ENCODE results near the gene GALNT17.

The GALNT17 gene

GRCh38 chr7:71402684-71403083 is 270.7 kb downstream of the GALNT17 start:
- no peak for DNase-seq (ENCODE audit: low read depth)

- no peak for DNase-seq (ENCODE audit: low read depth)
Observed at GRCh38 chr7:71403202-71403946, 271.4 kb downstream of the GALNT17 start.

GRCh38 chr7:71404726-71405345 is 272.9 kb downstream of the GALNT17 start:
- no peak for DNase-seq (ENCODE audit: low read depth)

- no peak for DNase-seq (ENCODE audit: low read depth)
Observed at GRCh38 chr7:71408271-71408670, 276.3 kb downstream of the GALNT17 start.

GRCh38 chr7:71409550-71410157 is 277.7 kb downstream of the GALNT17 start:
- DNase-seq (ENCODE audit: low read depth), result no peak

- no peak for DNase-seq (ENCODE audit: low read depth)
Observed at GRCh38 chr7:71411475-71411874, 279.5 kb downstream of the GALNT17 start.

- DNase-seq (ENCODE audit: low read depth), result no peak
Observed at GRCh38 chr7:71414490-71414889, 282.5 kb downstream of the GALNT17 start.

GRCh38 chr7:71419546-71420337 is 287.8 kb downstream of the GALNT17 start:
- DNase-seq (ENCODE audit: low read depth), result no peak

GRCh38 chr7:71422104-71422503 is 290.2 kb downstream of the GALNT17 start:
- no peak for DNase-seq (ENCODE audit: low read depth)

GRCh38 chr7:71424166-71425035 is 292.5 kb downstream of the GALNT17 start:
- DNase-seq (ENCODE audit: low read depth), result no peak

- DNase-seq (ENCODE audit: low read depth), result no peak
Observed at GRCh38 chr7:71429083-71429482, 297.1 kb downstream of the GALNT17 start.

- DNase-seq (ENCODE audit: low read depth), result no peak
Observed at GRCh38 chr7:71430246-71430645, 298.3 kb downstream of the GALNT17 start.

- no peak for DNase-seq (ENCODE audit: low read depth)
Observed at GRCh38 chr7:71439321-71439720, 307.4 kb downstream of the GALNT17 start.

GRCh38 chr7:71442492-71443190 is 310.7 kb downstream of the GALNT17 start:
- no peak for DNase-seq (ENCODE audit: low read depth)

- DNase-seq (ENCODE audit: low read depth), result no peak
Observed at GRCh38 chr7:71443191-71443530, 311.2 kb downstream of the GALNT17 start.

GRCh38 chr7:71444130-71444529 is 312.2 kb downstream of the GALNT17 start:
- no peak for DNase-seq (ENCODE audit: low read depth)

- DNase-seq (ENCODE audit: low read depth), result no peak
Observed at GRCh38 chr7:71453630-71454029, 321.7 kb downstream of the GALNT17 start.

GRCh38 chr7:71454981-71455380 is 323.0 kb downstream of the GALNT17 start:
- DNase-seq (ENCODE audit: low read depth), result no peak

- no peak for DNase-seq (ENCODE audit: low read depth)
Observed at GRCh38 chr7:71457021-71457420, 325.1 kb downstream of the GALNT17 start.

- no peak for DNase-seq (ENCODE audit: low read depth)
Observed at GRCh38 chr7:71457846-71458590, 326.1 kb downstream of the GALNT17 start.

Measured in stimulated activated CD8-positive, alpha-beta memory T cell treated with anti-CD3 and anti-CD28 coated beads, Interleukin-7, amount 100 ng/mL, for 24 hours (primary cell).